SK-N-MC (cell line): ENCODE results near the gene ST6GALNAC3.

Source experiments
- DNase-seq: peaks from one replicate; pipeline ENCODE4 v3.0.0-alpha.2; 2011; ENCODE audit warnings: low read depth, low spot score
- H3K27ac ChIP-seq: fragments of 200-600 bp; sonication (generic); 2 replicates; pipeline ENCODE4 v1.5.1; 2016; ENCODE audit warnings: mixed run types
- H3K36me3 ChIP-seq: fragments of 200-600 bp; sonication (generic); 2 replicates; pipeline ENCODE4 v1.6.1; 2017; ENCODE audit warnings: antibody characterized with exemption, low read length, mixed read lengths; ENCODE audit not compliant: insufficient read depth
- H3K4me3 ChIP-seq: fragments of 200-600 bp; sonication (generic); 2 replicates; pipeline ENCODE4 v1.5.1; 2016
- H3K9ac ChIP-seq: fragments of 200-600 bp; sonication (generic); 2 replicates; pipeline ENCODE4 v1.8.0; 2017; ENCODE audit warnings: mixed run types, mixed read lengths; ENCODE audit not compliant: insufficient read length
- H3K9me3 ChIP-seq: fragments of 200-600 bp; sonication (generic); 2 replicates; pipeline ENCODE4 v1.6.1; 2017; ENCODE audit warnings: low read depth, mild to moderate bottlenecking, antibody characterized with exemption, low read length, moderate library complexity, mixed read lengths
- EZH2 ChIP-seq: fragments of 200-600 bp; sonication (generic); IDR thresholded peaks from one replicate; pipeline ENCODE4 v1.6.1; 2017; ENCODE audit warnings: antibody characterized with exemption
- FOXP2 ChIP-seq: optimal IDR thresholded peaks from 2 replicates; pipeline ENCODE3; 2011; ENCODE audit warnings: mild to moderate bottlenecking, moderate library complexity; ENCODE audit not compliant: insufficient read depth; ENCODE audit errors: extremely low read length, control extremely low read depth
- POLR2AphosphoS5 ChIP-seq: IDR thresholded peaks from 2 replicates; pipeline ENCODE4 v1.6.1; 2012; ENCODE audit warnings: mild to moderate bottlenecking, low read depth, low read length, borderline replicate concordance

ST6GALNAC3 gene

GRCh38 chr1:76176000-76176399, 101.5 kb downstream of the ST6GALNAC3 start:
- no peak for DNase-seq
- H3K36me3 ChIP-seq, result no peaks in the 10 kb centered on the region
- H3K4me3 ChIP-seq, result no peak overlapping the region
- no peak overlapping the region for H3K9ac ChIP-seq
- TF ChIP-seq EZH2 (no peak), FOXP2 (no peak), POLR2AphosphoS5 (no peak)
- no peaks in the 10 kb centered on the region for H3K9me3 ChIP-seq
- no peak overlapping the region for H3K27ac ChIP-seq

DNA sequence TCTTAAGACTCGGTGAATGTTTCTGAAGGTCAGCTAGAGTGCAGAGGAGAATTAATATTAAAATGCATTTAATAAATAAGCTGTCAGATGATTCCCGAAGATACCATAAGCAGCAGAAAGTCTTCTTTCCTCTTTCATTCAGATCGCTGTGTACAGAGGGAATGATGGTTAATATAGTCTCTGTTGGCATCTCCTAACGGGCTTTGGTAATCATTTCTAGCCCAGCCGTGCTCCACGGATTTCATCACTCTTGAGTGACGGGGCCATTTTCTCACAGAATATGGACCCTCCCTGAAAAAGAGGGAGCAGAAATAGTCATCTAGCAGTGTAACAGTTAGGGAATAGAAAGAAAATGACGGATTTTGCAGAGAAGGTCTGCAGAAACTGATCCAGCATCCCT, 103.1 kb downstream of the ST6GALNAC3 start:
- no peaks in the 10 kb centered on the region for H3K36me3 ChIP-seq
- no peak overlapping the region for H3K27ac ChIP-seq
- TF ChIP-seq EZH2 (no peak), FOXP2 (no peak), POLR2AphosphoS5 (no peak)
- H3K9ac ChIP-seq, result no peak overlapping the region
- no peak for DNase-seq
- no peaks in the 10 kb centered on the region for H3K9me3 ChIP-seq
- H3K4me3 ChIP-seq, result no peak overlapping the region

GRCh38 chr1:76179219-76179698, 104.7 kb downstream of the ST6GALNAC3 start:
- Histone ChIP-seq H3K36me3 (no peaks in the 10 kb centered on the region), H3K4me3 (no peak overlapping the region), H3K9ac (no peak overlapping the region), H3K9me3 (no peaks in the 10 kb centered on the region), H3K27ac (no peak overlapping the region)
- TF ChIP-seq FOXP2, result no peak
- no peak for DNase-seq

- no peak for DNase-seq
- no peaks in the 10 kb centered on the region for H3K9me3 ChIP-seq
- H3K9ac ChIP-seq, result no peak overlapping the region
- no peak for TF ChIP-seq EZH2
- TF ChIP-seq POLR2AphosphoS5, result no peak
- TF ChIP-seq FOXP2, result no peak
- H3K36me3 ChIP-seq, result no peaks in the 10 kb centered on the region
- H3K4me3 ChIP-seq, result no peak overlapping the region
- H3K27ac ChIP-seq, result no peak overlapping the region
Observed at GRCh38 chr1:76185207-76185606, 110.7 kb downstream of the ST6GALNAC3 start.

- no peaks in the 10 kb centered on the region for H3K9me3 ChIP-seq
- no peaks in the 10 kb centered on the region for H3K36me3 ChIP-seq
- no peak overlapping the region for H3K4me3 ChIP-seq
- H3K27ac ChIP-seq, result no peak overlapping the region
- no peak for DNase-seq
- no peak overlapping the region for H3K9ac ChIP-seq
- TF ChIP-seq FOXP2, result no peak
- no peak for TF ChIP-seq POLR2AphosphoS5
- no peak for TF ChIP-seq EZH2
Observed at GRCh38 chr1:76186554-76187170, 112.1 kb downstream of the ST6GALNAC3 start.

- TF ChIP-seq EZH2 (no peak), FOXP2 (no peak), POLR2AphosphoS5 (no peak)
- DNase-seq, result no peak
- no peak overlapping the region for H3K27ac ChIP-seq
- H3K9ac ChIP-seq, result no peak overlapping the region
- no peaks in the 10 kb centered on the region for H3K9me3 ChIP-seq
- no peaks in the 10 kb centered on the region for H3K36me3 ChIP-seq
- H3K4me3 ChIP-seq, result no peak overlapping the region
Observed at GRCh38 chr1:76187436-76187835, 112.9 kb downstream of the ST6GALNAC3 start.

- DNase-seq, result no peak
- no peak overlapping the region for H3K4me3 ChIP-seq
- H3K9ac ChIP-seq, result no peak overlapping the region
Observed at GRCh38 chr1:76189310-76189709, 114.8 kb downstream of the ST6GALNAC3 start.

DNA sequence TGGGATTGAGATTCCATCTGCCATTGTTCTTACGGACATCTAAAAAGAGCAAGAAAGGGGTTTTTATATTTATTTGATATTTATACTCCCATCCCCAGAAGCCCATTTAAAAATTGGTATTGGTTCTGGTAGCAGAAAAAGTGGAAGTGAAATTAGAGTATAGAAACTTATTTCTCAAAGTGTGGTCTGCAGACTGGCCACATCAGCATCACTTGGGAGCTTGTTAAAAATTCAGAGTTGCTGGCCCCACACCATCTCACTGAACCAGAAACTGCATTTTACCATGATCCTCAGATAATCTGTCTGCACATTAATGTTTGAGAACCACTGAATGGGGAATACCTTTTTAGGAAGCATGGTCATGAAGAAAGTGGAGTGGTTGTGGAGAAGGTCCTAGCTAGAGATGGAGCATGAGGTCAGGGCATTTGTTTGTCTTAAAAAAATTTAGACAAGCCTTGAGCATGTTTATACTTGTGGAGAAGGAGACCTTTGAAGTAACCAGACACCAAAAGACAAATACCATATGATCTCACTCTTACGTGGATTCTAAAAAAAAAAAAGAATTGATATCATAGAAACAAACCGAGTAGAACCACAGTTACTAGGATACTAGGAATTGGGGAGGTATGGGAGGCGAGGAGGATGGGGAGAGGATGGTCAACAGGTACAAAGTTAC, 116.3 kb downstream of the ST6GALNAC3 start:
- Histone ChIP-seq H3K27ac (no peak overlapping the region), H3K36me3 (no peaks in the 10 kb centered on the region), H3K4me3 (no peak overlapping the region), H3K9ac (no peak overlapping the region), H3K9me3 (no peaks in the 10 kb centered on the region)
- no peak for DNase-seq
- TF ChIP-seq POLR2AphosphoS5, result no peak
- no peak for TF ChIP-seq EZH2
- TF ChIP-seq FOXP2, result no peak

More at GRCh38 chr1:76189310-76189709, 114.8 kb downstream of the ST6GALNAC3 start:
- Histone ChIP-seq H3K27ac (no peak overlapping the region), H3K9me3 (no peaks in the 10 kb centered on the region), H3K36me3 (no peaks in the 10 kb centered on the region)
- no peak for TF ChIP-seq EZH2
- no peak for TF ChIP-seq POLR2AphosphoS5
- no peak for TF ChIP-seq FOXP2

GRCh38 chr1:76191561-76191960, 117.0 kb downstream of the ST6GALNAC3 start:
- no peak for DNase-seq
- H3K27ac ChIP-seq, result no peak overlapping the region
- H3K9me3 ChIP-seq, result no peaks in the 10 kb centered on the region
- no peak overlapping the region for H3K9ac ChIP-seq
- no peak for TF ChIP-seq FOXP2
- TF ChIP-seq POLR2AphosphoS5, result no peak
- no peak for TF ChIP-seq EZH2
- H3K36me3 ChIP-seq, result no peaks in the 10 kb centered on the region
- no peak overlapping the region for H3K4me3 ChIP-seq
